ENCODE results near the gene IGDCC3.
"Not testable (repeated sequence)": the region's sequence is repeated elsewhere in the genome, so short reads cannot be mapped to it uniquely, and the experiment has no call there.

The IGDCC3 gene

DNA sequence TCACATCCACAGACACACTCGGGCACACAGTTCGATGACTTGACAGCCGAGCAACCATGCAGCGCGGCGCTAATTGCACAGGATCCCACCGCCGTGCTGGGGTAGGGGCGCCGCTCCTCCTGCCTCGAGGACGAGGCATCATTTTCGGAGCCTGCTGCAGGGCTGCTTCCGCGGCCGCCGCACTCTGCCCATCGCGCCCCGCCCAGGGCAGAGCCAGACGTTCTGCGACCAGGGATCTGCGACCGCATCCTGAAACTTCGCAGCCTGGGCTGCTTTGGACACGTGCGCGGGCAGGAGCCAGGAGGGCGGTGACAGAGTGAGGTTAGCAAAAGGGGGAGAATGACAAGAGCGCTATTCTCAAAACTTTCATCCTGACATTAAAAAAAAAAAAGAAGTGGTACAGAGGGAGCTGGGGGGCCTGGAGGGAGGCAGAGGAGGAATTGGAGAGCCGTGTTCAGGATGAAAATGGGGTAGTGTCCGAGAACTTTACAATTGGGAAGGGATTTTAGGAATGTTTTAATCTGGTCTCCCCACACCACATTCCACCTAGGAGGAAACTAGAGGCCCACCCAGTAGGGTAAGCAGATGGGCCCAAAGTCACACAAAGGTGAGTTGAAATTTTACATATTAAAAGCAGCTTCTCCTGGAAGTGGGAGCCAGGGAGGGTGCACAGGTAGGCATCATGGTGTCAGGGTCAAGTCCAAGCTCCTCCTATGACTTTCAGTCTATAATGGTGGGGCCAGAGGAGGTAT is 15.9 kb downstream of the IGDCC3 start:
- H3K27ac ChIP-seq, result no peak overlapping the region
- no peak for TF ChIP-seq ZFX (IDR thresholded peaks at IDR 0.05; ENCODE audit: borderline replicate concordance)
- TF ChIP-seq, protein P1, sequence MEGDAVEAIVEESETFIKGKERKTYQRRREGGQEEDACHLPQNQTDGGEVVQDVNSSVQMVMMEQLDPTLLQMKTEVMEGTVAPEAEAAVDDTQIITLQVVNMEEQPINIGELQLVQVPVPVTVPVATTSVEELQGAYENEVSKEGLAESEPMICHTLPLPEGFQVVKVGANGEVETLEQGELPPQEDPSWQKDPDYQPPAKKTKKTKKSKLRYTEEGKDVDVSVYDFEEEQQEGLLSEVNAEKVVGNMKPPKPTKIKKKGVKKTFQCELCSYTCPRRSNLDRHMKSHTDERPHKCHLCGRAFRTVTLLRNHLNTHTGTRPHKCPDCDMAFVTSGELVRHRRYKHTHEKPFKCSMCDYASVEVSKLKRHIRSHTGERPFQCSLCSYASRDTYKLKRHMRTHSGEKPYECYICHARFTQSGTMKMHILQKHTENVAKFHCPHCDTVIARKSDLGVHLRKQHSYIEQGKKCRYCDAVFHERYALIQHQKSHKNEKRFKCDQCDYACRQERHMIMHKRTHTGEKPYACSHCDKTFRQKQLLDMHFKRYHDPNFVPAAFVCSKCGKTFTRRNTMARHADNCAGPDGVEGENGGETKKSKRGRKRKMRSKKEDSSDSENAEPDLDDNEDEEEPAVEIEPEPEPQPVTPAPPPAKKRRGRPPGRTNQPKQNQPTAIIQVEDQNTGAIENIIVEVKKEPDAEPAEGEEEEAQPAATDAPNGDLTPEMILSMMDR (IDR thresholded peaks at IDR 0.05), result no peak

DNA sequence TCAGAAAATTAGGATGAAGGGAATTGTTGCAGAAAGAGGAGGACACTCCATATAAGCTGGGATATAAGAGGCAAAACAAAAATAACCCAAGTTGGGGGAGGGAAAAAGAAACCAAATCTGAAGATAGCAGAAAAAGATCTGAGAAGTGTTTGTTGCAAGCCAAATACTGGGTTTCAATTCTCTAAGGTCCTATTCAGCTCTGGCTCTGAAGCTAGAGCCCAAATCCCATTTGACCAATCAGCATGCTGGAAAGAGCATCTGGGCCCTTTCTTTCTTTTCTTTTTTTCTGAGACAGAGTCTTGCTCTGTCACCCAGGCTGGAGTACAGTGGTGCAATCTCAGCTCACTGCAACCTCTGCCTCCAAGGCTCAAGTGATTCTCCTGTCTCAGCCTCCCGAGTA is 17.3 kb downstream of the IGDCC3 start:
- TF ChIP-seq, protein P1 (IDR thresholded peaks at IDR 0.05), result no peak
- TF ChIP-seq ZFX (IDR thresholded peaks at IDR 0.05; ENCODE audit: borderline replicate concordance), result no peak
- H3K27ac ChIP-seq, result no peak overlapping the region

DNA sequence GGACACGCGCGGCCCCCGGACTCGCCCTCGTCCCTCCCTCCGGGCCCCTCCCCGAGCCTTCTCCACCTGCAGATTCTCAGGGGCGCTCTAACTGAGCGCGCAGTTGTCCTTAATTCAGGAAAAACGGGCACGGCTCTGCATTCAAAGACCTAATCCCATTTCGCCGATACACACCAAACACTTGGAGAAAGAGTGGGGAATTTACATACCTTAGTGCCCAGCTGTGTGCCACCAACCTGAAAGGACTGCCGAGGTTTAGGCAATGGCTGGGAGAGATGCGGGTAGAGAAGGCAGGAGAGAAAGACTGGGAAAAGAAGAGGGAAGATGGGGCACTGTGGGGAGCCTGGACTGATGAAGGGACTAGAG is 21.8 kb downstream of the IGDCC3 start:
- TF ChIP-seq, protein P1 (IDR thresholded peaks at IDR 0.05), result no peak
- TF ChIP-seq ZFX (IDR thresholded peaks at IDR 0.05; ENCODE audit: borderline replicate concordance), result no peak
- H3K27ac ChIP-seq, result no peak overlapping the region

DNA sequence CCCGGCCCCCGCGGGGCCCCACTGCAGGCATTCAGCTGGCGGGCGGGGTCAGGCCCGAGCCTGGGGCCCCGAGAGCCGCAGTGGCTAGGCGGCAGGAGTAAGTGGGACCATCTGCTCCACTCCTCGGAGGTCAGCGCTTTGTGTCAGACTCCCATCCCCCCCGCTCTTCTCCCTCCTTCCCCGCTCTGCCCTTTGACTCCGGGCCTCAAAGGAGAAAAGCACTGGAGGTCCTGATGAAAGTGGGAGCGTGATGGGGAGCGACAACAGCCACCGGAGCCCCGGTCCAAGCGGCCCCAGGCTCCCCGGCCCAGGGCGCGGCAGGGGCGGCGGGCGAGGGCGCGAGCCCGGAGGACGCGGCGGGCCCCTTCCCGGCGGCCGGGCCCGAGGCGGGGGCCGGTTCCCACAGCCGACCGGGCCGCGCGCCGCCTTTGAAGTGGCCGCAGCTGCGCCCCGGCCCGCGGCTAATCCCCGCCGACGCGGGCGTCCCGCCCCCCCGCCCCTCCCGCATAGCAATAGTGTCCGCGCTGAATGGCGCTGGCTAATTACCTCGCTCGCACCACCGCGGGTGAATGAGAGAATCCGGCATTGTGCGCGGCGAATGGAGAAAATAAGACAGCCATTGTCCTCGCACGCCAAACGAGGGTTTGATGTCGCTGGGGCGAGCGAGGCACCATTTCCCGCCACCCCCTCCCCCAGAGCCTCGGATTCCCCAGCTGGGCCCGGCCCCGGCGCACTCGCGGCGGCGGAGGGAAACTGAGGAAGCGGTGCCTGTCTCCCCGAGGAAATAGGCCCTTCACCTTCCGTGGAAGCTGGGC is 22.4 kb downstream of the IGDCC3 start:
- H3K27ac ChIP-seq, result no peak overlapping the region
- TF ChIP-seq, protein P1 (IDR thresholded peaks at IDR 0.05), result no peak
- no peak for TF ChIP-seq ZFX (IDR thresholded peaks at IDR 0.05; ENCODE audit: borderline replicate concordance)

DNA sequence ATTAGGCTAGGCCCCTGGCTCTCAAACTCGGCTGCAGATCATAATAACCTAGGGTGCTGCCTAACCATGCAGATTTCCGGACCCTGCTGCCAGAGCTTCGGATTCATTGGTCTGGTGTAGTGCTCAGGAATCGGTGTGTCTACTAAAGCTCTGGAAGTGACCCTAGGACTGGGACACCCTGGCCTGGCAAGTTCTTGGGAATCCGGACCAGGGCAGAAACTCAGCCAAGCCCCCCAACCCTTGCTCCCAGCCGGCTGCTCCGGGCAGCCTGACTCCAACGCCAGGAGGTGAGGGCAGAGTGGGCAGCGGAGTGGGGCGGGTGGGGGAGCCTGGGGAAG is 23.0 kb downstream of the IGDCC3 start:
- TF ChIP-seq ZFX (IDR thresholded peaks at IDR 0.05; ENCODE audit: borderline replicate concordance), result no peak
- TF ChIP-seq, protein P1 (IDR thresholded peaks at IDR 0.05), result no peak
- no peak overlapping the region for H3K27ac ChIP-seq

DNA sequence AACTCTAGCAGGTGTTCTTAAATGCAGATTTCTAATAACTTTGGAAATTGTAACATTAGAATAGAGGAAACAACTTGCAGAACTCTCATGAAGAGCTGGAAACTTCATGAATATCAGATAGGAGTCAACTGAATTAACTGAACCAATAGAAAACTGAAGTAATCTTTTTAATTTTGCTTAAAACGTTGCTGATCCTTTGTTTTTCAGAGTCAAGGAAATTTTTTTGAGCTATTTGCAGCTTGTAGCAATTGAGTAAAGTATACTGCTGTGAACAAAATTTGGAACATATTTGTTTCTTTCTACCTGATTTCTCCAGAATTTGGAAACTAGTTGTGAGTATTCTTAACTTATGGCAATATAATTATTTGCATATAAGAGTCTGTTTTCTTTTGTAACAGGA is 25.8 kb downstream of the IGDCC3 start:
- H3K27ac ChIP-seq, result not testable (repeated sequence)

DNA sequence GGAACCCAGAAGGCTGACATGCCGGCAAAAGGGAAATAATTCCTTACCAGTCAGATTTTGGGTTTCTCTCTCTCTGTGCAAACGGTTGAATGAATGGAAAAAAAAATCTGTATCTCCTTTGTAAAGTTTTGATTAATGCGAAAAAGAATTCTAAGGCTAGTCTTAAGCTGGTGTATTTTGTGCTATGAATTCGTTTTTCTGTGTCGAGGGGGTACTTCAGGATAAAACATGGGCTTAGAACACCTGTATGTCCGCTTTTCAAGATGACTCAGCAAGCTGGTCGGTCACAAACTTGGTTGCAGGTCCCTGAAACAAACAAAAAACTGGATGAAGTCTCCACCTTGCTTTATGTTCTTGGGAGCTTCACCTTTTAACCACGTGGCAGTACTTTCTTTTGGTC is 28.5 kb downstream of the IGDCC3 start:
- no peak overlapping the region for H3K27ac ChIP-seq
- TF ChIP-seq ZFX (IDR thresholded peaks at IDR 0.05; ENCODE audit: borderline replicate concordance), result no peak
- TF ChIP-seq, protein P1 (IDR thresholded peaks at IDR 0.05), result no peak

DNA sequence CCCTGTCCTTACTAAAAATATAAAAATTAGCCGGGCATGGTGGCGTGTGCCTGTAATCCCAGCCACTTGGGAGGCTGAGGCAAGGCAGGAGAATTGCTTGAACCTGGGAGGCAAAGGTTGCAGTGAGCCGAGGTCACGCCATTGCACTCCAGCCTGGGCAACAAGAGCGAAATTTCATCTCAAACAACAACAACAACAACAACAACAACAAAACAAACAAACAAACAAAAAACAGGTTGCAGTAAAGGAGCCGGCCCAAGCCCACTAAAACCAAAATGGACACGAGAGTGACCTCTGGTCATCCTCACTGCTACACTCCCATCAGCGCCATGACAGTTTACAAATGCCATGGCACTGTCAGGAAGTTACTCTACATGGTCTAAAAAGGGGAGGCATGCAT is 30.0 kb downstream of the IGDCC3 start:
- H3K27ac ChIP-seq, result not testable (repeated sequence)

Data from 22Rv1 (cell line).